BJ (cell line): Measurements from ENCODE around the gene ZNF782. TPM values are rescaled to one million over a fixed set of nuclear protein-coding genes. Genes with fewer than 3 reads are reported as not detected.
"Not testable (repeated sequence)": the region's sequence is repeated elsewhere in the genome, so short reads cannot be mapped to it uniquely, and the experiment has no call there.

ENCODE experiments used
- CTCF ChIA-PET: fragments of 350-600 bp; formaldehyde crosslinking; extraction: SDS; loops from one replicate; lab custom pipeline; 2021; ENCODE audit warnings: antibody characterized with exemption, inconsistent platforms; lab: Yijun Ruan, JAX
- POLR2A ChIA-PET: fragments of 300-600 bp; sonication (Branson Sonifier 250); formaldehyde crosslinking; extraction: SDS; loops from one replicate; lab custom pipeline; 2021; ENCODE audit warnings: antibody characterized with exemption; lab: Charles Lee
- DNase-seq: peaks from one replicate; pipeline ENCODE4 v3.0.0-alpha.2; 2011; ENCODE audit warnings: low read depth
- H3K27me3 ChIP-seq: 2 replicates; pipeline ENCODE4 v1.6.0; 2011; ENCODE audit warnings: low read length; ENCODE audit not compliant: control insufficient read depth, insufficient read depth
- H3K36me3 ChIP-seq: 2 replicates; pipeline ENCODE4 v1.5.1; 2011; ENCODE audit warnings: low read length; ENCODE audit not compliant: control insufficient read depth, insufficient read depth
- H3K4me3 ChIP-seq: 2 replicates; pipeline ENCODE4 v1.5.1; 2011; ENCODE audit warnings: low read depth, mild to moderate bottlenecking, control low read depth, low read length
- CTCF ChIP-seq: IDR thresholded peaks from 2 replicates; pipeline ENCODE4 v1.5.1; 2011; ENCODE audit warnings: low read depth, mild to moderate bottlenecking, control low read depth, inconsistent platforms, low read length, moderate library complexity; ENCODE audit not compliant: insufficient read depth
- polyA minus RNA-seq: library from RNA; depleted of rRNA, polyadenylated mRNA; stranded (reverse); fragments of >200 nt; gene quantifications from 2 replicates; pipeline ENCODE4 v1.2.3, GENCODE V29; 2011; rRNA and poly(A)+ RNA removed
- polyA plus RNA-seq: library from polyadenylated mRNA; depleted of rRNA; stranded (reverse); fragments of >200 nt; gene quantifications from 2 replicates; pipeline ENCODE4 v1.2.3, GENCODE V29; 2011; rRNA removed

The ZNF782 gene
- 0.96 and 1.3 TPM in 2 replicates for polyA plus RNA-seq
- polyA minus RNA-seq = 1.5 and 2.7 TPM in 2 replicates

GRCh38 chr9:96853781-96854650, at the start of gene ZNF782:
Gene ZNF782, minus strand, starts transcription at chr9:96854514. Its CDS starts 2,553 bp downstream, at chr9:96851961.
- POLR2A ChIA-PET = no interaction called here
- peak; percentile 71 for DNase-seq
- Histone ChIP-seq H3K36me3 (no peaks in the 10 kb centered on the region), H3K4me3 (peak within 1 kb of the TSS; percentile 61), H3K27me3 (no peaks in the 10 kb centered on the region)
- CTCF ChIA-PET = interaction anchor here (0.6 to 2.4 kb wide), 4 partner anchors 384 to 582 kb away, joined by 3 to 7 read pairs (median 4); no protein-coding TSS in a partner anchor
- no peak for TF ChIP-seq CTCF

- POLR2A ChIA-PET, H3K4me3 ChIP-seq, DNase-seq, CTCF ChIA-PET, H3K27me3 ChIP-seq, H3K36me3 ChIP-seq: not testable (repeated sequence)
These were observed 45.7 kb upstream of the ZNF782 start for GRCh38 chr9:96900010-96900409.

DNA sequence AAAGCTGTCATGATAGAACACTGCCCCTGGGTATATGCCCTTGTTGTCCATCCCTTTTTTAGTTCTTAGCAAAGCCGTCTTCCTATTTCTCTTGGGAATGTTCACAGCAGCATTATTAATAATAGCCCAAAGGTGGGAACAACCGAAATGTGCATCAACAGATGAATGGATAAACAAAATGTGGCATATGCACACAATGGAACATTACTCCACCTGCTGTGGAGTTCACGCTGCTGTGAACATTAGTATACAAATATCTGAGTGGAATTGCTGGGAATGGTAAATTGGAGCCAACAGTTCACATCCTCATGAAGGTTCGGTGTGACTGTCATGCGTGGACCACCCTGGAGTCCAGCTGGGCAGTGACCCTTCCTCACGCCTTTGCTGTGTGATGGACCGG, 37.8 kb upstream of the ZNF782 start:
- H3K27me3 ChIP-seq = no peaks in the 10 kb centered on the region
- no peak for DNase-seq
- no peak for TF ChIP-seq CTCF
- CTCF ChIA-PET = no interaction called here
- H3K4me3 ChIP-seq = no peak overlapping the region
- POLR2A ChIA-PET = no interaction called here
- H3K36me3 ChIP-seq = peaks cover 4% of the 10 kb centered on the region

- POLR2A ChIA-PET = no interaction called here
- TF ChIP-seq CTCF = no peak
- CTCF ChIA-PET = interaction anchor here (0.6 kb wide), 1 partner anchor 28 kb away, joined by 5 read pairs; no protein-coding TSS in a partner anchor
These were observed 34.3 kb upstream of the ZNF782 start for GRCh38 chr9:96888591-96888990.

DNA sequence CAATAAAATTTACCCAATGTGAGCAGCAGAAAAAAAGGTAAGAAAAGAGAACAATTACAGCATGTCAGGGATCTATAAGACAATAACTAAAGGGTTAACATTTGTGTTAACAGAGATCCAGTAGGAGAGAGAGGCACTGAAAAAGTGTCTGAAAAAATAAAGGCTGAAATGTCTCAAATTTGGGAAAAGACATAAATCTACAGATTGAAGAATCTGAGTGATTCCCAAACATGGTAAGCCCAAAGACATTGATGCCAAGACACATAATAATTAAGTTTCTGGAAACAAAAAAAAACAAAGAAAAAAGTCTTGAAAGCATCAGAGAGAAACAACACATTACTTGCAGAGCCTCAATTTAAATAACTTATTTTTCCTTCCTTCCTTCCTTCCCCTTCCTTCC, 31.1 kb upstream of the ZNF782 start:
- CTCF ChIA-PET = no interaction called here

More at GRCh38 chr9:96888591-96888990, 34.3 kb upstream of the ZNF782 start:
- H3K4me3 ChIP-seq = no peak overlapping the region
- no peak for DNase-seq
- H3K36me3 ChIP-seq = no peaks in the 10 kb centered on the region
- H3K27me3 ChIP-seq = no peaks in the 10 kb centered on the region

More for the DNA sequence above, 31.1 kb upstream of the ZNF782 start:
- no peak for TF ChIP-seq CTCF
- POLR2A ChIA-PET = no interaction called here
- Histone ChIP-seq H3K4me3 (no peak overlapping the region), H3K27me3 (no peaks in the 10 kb centered on the region), H3K36me3 (no peaks in the 10 kb centered on the region)
- no peak for DNase-seq
